ENCODE data around the gene DEF6. TPM values are rescaled to one million over a fixed set of nuclear protein-coding genes. Genes with fewer than 3 reads are reported as not detected.

DEF6 gene
- total and polyA plus RNA-seq, 2 of the 8 experiments (the other 6 are each of a cell fraction or from before 2014, with no cell fraction given) = 3.3 to 4.1 TPM

DNA sequence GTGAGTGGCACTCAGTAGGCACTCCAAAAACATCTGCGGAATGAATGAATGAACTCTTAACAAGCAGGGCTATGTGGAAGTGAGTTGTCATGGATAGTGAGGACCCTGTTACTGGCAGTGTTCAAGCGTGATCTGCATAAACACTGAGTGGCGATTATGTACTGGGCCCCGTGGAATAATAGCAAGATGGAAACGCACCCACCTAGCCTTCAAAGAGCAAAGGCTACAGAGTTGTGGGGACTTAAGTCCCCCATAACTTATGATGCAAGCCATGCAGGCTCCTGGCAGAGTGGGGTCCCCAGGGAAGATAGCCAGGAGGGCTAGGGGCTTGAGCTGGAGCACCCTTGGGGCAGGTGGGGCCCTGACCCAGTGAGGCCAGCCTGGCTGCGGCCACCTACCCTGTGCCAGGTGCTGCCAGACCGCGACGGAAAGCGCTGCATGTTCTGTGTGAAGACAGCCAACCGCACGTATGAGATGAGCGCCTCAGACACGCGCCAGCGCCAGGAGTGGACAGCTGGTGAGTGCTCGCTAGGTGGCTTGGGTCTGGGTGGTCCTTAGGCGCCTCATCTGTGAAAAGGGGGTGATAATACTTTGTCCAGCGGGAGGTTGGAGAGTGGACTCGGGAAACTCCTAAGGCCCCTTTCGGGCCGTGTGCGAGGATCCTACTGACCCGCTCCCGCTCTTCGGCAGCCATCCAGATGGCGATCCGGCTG is 20.0 kb downstream of the DEF6 start:
- peaks cover 10% of the 10 kb centered on the region for H3K23me2 ChIP-seq (ENCODE audit: low read depth, low read length)
- TF ChIP-seq EZH2 (IDR thresholded peaks at IDR 0.05; ENCODE audit: low read depth, low read length, severe bottlenecking) = peak; percentile 31
- TF ChIP-seq BRCA1 (IDR thresholded peaks at IDR 0.05; ENCODE audit: low read depth, low read length) = no peak
- TF ChIP-seq SAP30 (IDR thresholded peaks at IDR 0.05; ENCODE audit: insufficient read depth, insufficient replicate concordance, low read length) = no peak
- TF ChIP-seq, protein P1, sequence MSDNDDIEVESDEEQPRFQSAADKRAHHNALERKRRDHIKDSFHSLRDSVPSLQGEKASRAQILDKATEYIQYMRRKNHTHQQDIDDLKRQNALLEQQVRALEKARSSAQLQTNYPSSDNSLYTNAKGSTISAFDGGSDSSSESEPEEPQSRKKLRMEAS (IDR thresholded peaks at IDR 0.05) = peak; percentile 64
- TF ChIP-seq ASH2L (IDR thresholded peaks at IDR 0.05; ENCODE audit: low read length) = peak; percentile 28
- TF ChIP-seq EGR1 (IDR thresholded peaks at IDR 0.05; ENCODE audit: borderline replicate concordance, low read depth, low read length) = no peak
- TF ChIP-seq, protein P2, sequence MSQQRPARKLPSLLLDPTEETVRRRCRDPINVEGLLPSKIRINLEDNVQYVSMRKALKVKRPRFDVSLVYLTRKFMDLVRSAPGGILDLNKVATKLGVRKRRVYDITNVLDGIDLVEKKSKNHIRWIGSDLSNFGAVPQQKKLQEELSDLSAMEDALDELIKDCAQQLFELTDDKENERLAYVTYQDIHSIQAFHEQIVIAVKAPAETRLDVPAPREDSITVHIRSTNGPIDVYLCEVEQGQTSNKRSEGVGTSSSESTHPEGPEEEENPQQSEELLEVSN (IDR thresholded peaks at IDR 0.05) = peak; percentile 73; the same call in 1 of the 2 replicates
- no peak for TF ChIP-seq SIX5 (IDR thresholded peaks at IDR 0.05; ENCODE audit: low read depth, low read length)
- TF ChIP-seq SP2 (IDR thresholded peaks at IDR 0.05; ENCODE audit: low read length) = no peak
- no peak for TF ChIP-seq CBX8 (IDR thresholded peaks at IDR 0.05; ENCODE audit: borderline replicate concordance, low read depth, low read length)

More for the DNA sequence above, 20.0 kb downstream of the DEF6 start:
- peak overlapping the region; percentile 80 for H4K8ac ChIP-seq (ENCODE audit: extremely low read depth, insufficient read depth, low read length)
- DNase-seq (ENCODE audit: low read depth in 1 of 2, low spot score in 2 of 2) (no peak), FAIRE-seq (no peak)
- peak overlapping the region; percentile 90 to 92 for H3K4me2 ChIP-seq (ENCODE audit: insufficient read depth in 1 of 2, low read depth in 2 of 2, low read length in 2 of 2)
- H2AK5ac ChIP-seq (ENCODE audit: low read depth, low read length) = no peak overlapping the region
- no peak overlapping the region for H2BK120ac ChIP-seq (replicated peaks; ENCODE audit: low read depth, low read length)
- no peaks in the 10 kb centered on the region for H3K79me1 ChIP-seq (ENCODE audit: low read depth, low read length)
- H3K56ac ChIP-seq (replicated peaks; ENCODE audit: insufficient read length, low read depth, low read length) = no peak overlapping the region
- no peak overlapping the region for H3K14ac ChIP-seq (ENCODE audit: insufficient read length)
- ChIA-PET CTCF (ENCODE audit: partially characterized antibody) (interaction anchor here (0.8 to 21.2 kb wide), 13 partner anchors 11 to 239 kb away, joined by 3 to 358 read pairs (median 5); partner anchors contain the start of gene DEF6), POLR2A (ENCODE audit: partially characterized antibody) (interaction anchor here (0.8 to 2.7 kb wide), 6 partner anchors 9 to 156 kb away, joined by 3 to 10 read pairs (median 5); partner anchors contain the start of genes DEF6, PPARD and RPL10A)
- peak overlapping the region; percentile 82 for H2AFZ ChIP-seq (ENCODE audit: low read length)
- H2BK12ac ChIP-seq (ENCODE audit: low read depth, low read length) = no peak overlapping the region
- no peak overlapping the region; the same call in 1 of the 2 replicates for H2BK15ac ChIP-seq (ENCODE audit: low read length)
- H2BK5ac ChIP-seq (ENCODE audit: low read depth, low read length) = no peak overlapping the region
- H3K79me2 ChIP-seq (ENCODE audit: control insufficient read depth in 1 of 2, insufficient read depth in 2 of 2, low read length in 2 of 2) = no peaks in the 10 kb centered on the region
- no peak overlapping the region for H3K4ac ChIP-seq (replicated peaks; ENCODE audit: insufficient read length, low read depth, low read length)
- WGBS, 2 experiments (ENCODE audit: extremely low coverage in 1 of 2, insufficient coverage in 1 of 2, insufficient read length in 1 of 2, insufficient replicate concordance in 2 of 2, low coverage in 1 of 2, low lambda C conversion rate in 2 of 2, missing lambda C conversion rate in 1 of 2) = 26% methylated on average over 28 of the region's 28 CpGs; no CpG with 5 or more reads in 1 of the 2 experiments
- no peak overlapping the region for H3K23ac ChIP-seq (ENCODE audit: insufficient read length)
- no peak overlapping the region for H3K27ac ChIP-seq (ENCODE audit: low read depth, low read length)
- no peaks in the 10 kb centered on the region for H4K20me1 ChIP-seq (replicated peaks in 1 of 2; ENCODE audit: control insufficient read depth in 1 of 2, insufficient read depth in 2 of 2, low read length in 2 of 2)
- no peak overlapping the region for H2BK20ac ChIP-seq (ENCODE audit: low read length)
- H3K4me3 ChIP-seq (ENCODE audit: extremely low read depth in 1 of 4, insufficient read depth in 2 of 4, low read depth in 3 of 4, low read length in 4 of 4) = peak overlapping the region; percentile 42 to 62 (median 58)
- peak overlapping the region in 3 of 4 experiments; percentile 14 to 20 (median 16); a peak in 3 of 7 replicates for H3K9ac ChIP-seq (replicated peaks in 1 of 4; ENCODE audit: extremely low read depth in 1 of 4, low read depth in 3 of 4, low read length in 3 of 4)
- peak overlapping the region; percentile 90 for H3K18ac ChIP-seq (ENCODE audit: extremely low read depth, low read length)
- H3K4me1 ChIP-seq (replicated peaks in 1 of 4; ENCODE audit: control insufficient read depth in 3 of 4, insufficient read depth in 4 of 4, low read length in 3 of 4) = peaks cover 5 to 8% (median 6%) of the 10 kb centered on the region in 4 experiments
- H3K27me3 ChIP-seq (replicated peaks in 1 of 4; ENCODE audit: control insufficient read depth in 3 of 4, extremely low read depth in 1 of 4, insufficient read depth in 3 of 4, low read length in 3 of 4) = peaks cover 3 to 19% (median 14%) of the 10 kb centered on the region in 4 experiments
- no peak overlapping the region for H4K5ac ChIP-seq (ENCODE audit: insufficient read length, low read depth, low read length)
- no peaks in the 10 kb centered on the region for H3K36me3 ChIP-seq (ENCODE audit: control insufficient read depth in 2 of 4, insufficient read depth in 4 of 4, low read length in 3 of 4)
- H3K9me3 ChIP-seq (ENCODE audit: insufficient read depth in 2 of 2, low read depth in 1 of 2, low read length in 1 of 2) = no peaks in the 10 kb centered on the region; a peak in 1 of 4 replicates
- peak overlapping the region; percentile 39 for H4K91ac ChIP-seq (replicated peaks; ENCODE audit: insufficient read length, low read length)
